NCI-H524 treated with DMSO at 0.1 percent for 48 hours (cell line): ENCODE data around the gene SPATA31A5.
"Not testable (repeated sequence)": the region's sequence is repeated elsewhere in the genome, so short reads cannot be mapped to it uniquely, and the experiment has no call there.

Experiments
- DNase-seq: peaks from one replicate; lab custom pipeline; 2025; lab: John Stamatoyannopoulos, UW

Gene SPATA31A5

DNA sequence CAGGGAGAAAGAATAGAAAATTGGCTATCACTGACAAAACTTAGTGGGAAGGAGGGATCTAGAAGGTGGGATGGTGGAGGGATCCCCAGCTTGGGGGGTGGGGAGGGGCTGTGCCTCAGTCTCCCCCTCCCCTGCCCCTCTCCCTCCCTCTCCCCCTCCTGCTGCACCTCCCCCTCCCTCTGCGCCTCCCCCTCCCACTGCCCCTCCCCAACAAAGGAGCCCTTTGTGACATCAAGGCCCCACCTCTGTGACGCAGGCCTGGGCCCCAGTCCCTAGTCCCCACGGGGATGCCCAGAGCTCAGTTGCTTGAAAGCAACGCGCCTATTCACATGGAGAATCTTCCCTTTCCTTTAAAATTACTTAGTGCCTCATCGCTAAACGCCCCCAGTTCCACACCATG lies at the start of gene SPATA31A5:
Gene SPATA31A5 (plus strand): TSS at position 301 of the 400 bp plus-strand sequence. CDS start 29 bp downstream, at position 330.
- not testable (repeated sequence) for DNase-seq

DNA sequence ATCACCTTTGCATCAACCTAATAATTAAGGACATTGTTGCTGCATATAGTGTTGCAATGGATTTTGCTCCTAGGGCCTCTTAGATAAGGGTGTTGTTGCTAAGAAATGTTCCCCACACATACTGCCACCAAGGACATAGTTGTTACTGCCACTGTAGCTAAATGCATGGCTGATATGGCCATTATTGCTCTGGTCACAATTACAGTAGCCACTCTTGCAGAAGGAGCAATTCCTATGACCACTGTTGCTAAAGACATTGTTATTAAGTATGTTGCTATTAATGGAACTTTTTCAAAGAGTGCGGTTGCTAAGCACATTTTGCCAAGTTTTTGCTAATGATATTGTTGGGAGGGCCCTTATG lies 48.8 kb downstream of the SPATA31A5 start:
- DNase-seq, result not testable (repeated sequence)

DNA sequence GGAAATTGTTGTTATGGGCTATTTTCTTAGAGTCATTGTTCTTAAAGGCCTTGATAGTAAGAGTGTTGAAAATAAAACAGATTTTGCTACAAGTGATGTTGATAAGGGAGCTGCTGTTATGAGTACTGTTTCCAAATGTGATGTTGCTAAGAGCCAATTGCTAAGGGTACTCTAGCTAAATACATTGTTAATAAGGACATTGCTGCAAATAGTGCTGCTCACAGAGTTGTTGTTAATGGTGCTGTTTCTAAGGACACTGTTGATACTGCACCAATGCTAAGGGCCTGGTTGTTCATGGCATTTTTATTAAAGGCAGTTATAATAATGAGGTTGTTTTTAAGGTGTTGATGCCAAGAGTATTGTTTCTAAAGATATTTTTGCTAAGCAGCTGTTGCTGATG lies 52.2 kb downstream of the SPATA31A5 start:
- DNase-seq, result not testable (repeated sequence)
